Activated CD4-positive, alpha-beta memory T cell treated with anti-CD3 and anti-CD28 coated beads for 36 hours (primary cell): ENCODE results near the gene AP1S3. TPM values are rescaled to one million over a fixed set of nuclear protein-coding genes. Genes with fewer than 3 reads are reported as not detected.

Experiments used
- CTCF ChIA-PET: fragments of 350-600 bp; sonication (Branson Sonifier 250); formaldehyde crosslinking; loops from one replicate; lab custom pipeline; 2021; ENCODE audit warnings: antibody characterized with exemption, inconsistent platforms; lab: Charles Lee
- POLR2A ChIA-PET: fragments of 350-600 bp; sonication (Branson Sonifier 250); formaldehyde crosslinking; loops from one replicate; lab custom pipeline; 2021; ENCODE audit warnings: antibody characterized with exemption; lab: Charles Lee
- DNase-seq: peaks from one replicate; pipeline ENCODE4 v3.0.0-alpha.2; 2020
- H3K27ac Mint-ChIP-seq: one replicate; pipeline ENCODE4 v1.8.0; 2021; ENCODE audit warnings: mixed read lengths
- H3K27me3 Mint-ChIP-seq: one replicate; pipeline ENCODE4 v1.8.0; 2021; ENCODE audit warnings: mixed read lengths
- H3K36me3 Mint-ChIP-seq: one replicate; pipeline ENCODE4 v1.8.0; 2021; ENCODE audit warnings: mixed read lengths
- H3K4me1 Mint-ChIP-seq: one replicate; pipeline ENCODE4 v1.8.0; 2021; ENCODE audit warnings: low read depth, mixed read lengths
- H3K4me3 Mint-ChIP-seq: one replicate; pipeline ENCODE4 v1.8.0; 2021; ENCODE audit warnings: mild to moderate bottlenecking, mixed read lengths
- H3K9me3 Mint-ChIP-seq: one replicate; pipeline ENCODE4 v1.8.0; 2021; ENCODE audit warnings: mixed read lengths
- intact Hi-C: fragments of 100-400 bp; cut with micrococcal nuclease; formaldehyde crosslinking; loops from one replicate; pipeline ENCODE4 v1.15.1; 2023
- total RNA-seq, 2 experiments: library from RNA; stranded (reverse); gene quantifications; one replicate each; pipeline ENCODE4 v1.2.3, GENCODE V29; 2021

The AP1S3 gene
- total RNA-seq, 2 experiments from 2014 or later = 10.1 to 12.1 TPM

- Mint-ChIP-seq H3K27ac (no peak overlapping the region), H3K9me3 (no peaks in the 10 kb centered on the region), H3K4me1 (peaks cover 18% of the 10 kb centered on the region), H3K27me3 (no peaks in the 10 kb centered on the region), H3K36me3 (peaks cover 5% of the 10 kb centered on the region), H3K4me3 (no peak overlapping the region)
- intact Hi-C loops = no loop called here
- ChIA-PET POLR2A (no interaction called here), CTCF (no interaction called here)
- DNase-seq = no peak
These were observed 28.6 kb upstream of the AP1S3 start for GRCh38 chr2:223865907-223866508.

GRCh38 chr2:223865124-223865523 is 27.7 kb upstream of the AP1S3 start:
- no peak overlapping the region for H3K4me3 Mint-ChIP-seq
- H3K9me3 Mint-ChIP-seq = no peaks in the 10 kb centered on the region

GRCh38 chr2:223863491-223863890 is 26.1 kb upstream of the AP1S3 start:
- no peaks in the 10 kb centered on the region for H3K27me3 Mint-ChIP-seq
- no peak for DNase-seq
- CTCF ChIA-PET = no interaction called here
- intact Hi-C loops = no loop called here
- POLR2A ChIA-PET = no interaction called here
- H3K4me3 Mint-ChIP-seq = no peak overlapping the region
- no peak overlapping the region for H3K27ac Mint-ChIP-seq
- no peaks in the 10 kb centered on the region for H3K36me3 Mint-ChIP-seq
- peaks cover 18% of the 10 kb centered on the region for H3K4me1 Mint-ChIP-seq
- no peaks in the 10 kb centered on the region for H3K9me3 Mint-ChIP-seq

More at GRCh38 chr2:223865124-223865523, 27.7 kb upstream of the AP1S3 start:
- H3K27me3 Mint-ChIP-seq = no peaks in the 10 kb centered on the region
- peaks cover 18% of the 10 kb centered on the region for H3K4me1 Mint-ChIP-seq
- ChIA-PET POLR2A (no interaction called here), CTCF (no interaction called here)
- DNase-seq = no peak
- intact Hi-C loops = no loop called here
- H3K27ac Mint-ChIP-seq = no peak overlapping the region
- H3K36me3 Mint-ChIP-seq = peaks cover 5% of the 10 kb centered on the region

- Mint-ChIP-seq H3K27me3 (no peaks in the 10 kb centered on the region), H3K9me3 (no peaks in the 10 kb centered on the region), H3K27ac (no peak overlapping the region), H3K36me3 (peaks cover under 1% of the 10 kb centered on the region), H3K4me1 (peaks cover 11% of the 10 kb centered on the region), H3K4me3 (no peak overlapping the region)
- ChIA-PET POLR2A (interaction anchor here (0.6 kb wide), 1 partner anchor 332 kb away, joined by 3 read pairs; no protein-coding TSS in a partner anchor), CTCF (interaction anchor here (0.7 kb wide), 1 partner anchor 206 kb away, joined by 3 read pairs; no protein-coding TSS in a partner anchor)
- DNase-seq = no peak
- intact Hi-C loops = no loop called here
These were observed 23.7 kb upstream of the AP1S3 start for GRCh38 chr2:223860809-223861738.

- POLR2A ChIA-PET = no interaction called here
- Mint-ChIP-seq H3K36me3 (peaks cover 3% of the 10 kb centered on the region), H3K4me3 (no peak overlapping the region), H3K27ac (no peak overlapping the region), H3K27me3 (no peaks in the 10 kb centered on the region), H3K4me1 (no peaks in the 10 kb centered on the region), H3K9me3 (no peaks in the 10 kb centered on the region)
- DNase-seq = no peak
- intact Hi-C loops = no loop called here
- CTCF ChIA-PET = no interaction called here
These were observed 21.7 kb upstream of the AP1S3 start for GRCh38 chr2:223859070-223859469.

GRCh38 chr2:223856584-223856983 is 19.2 kb upstream of the AP1S3 start:
- peaks cover 9% of the 10 kb centered on the region for H3K36me3 Mint-ChIP-seq
- DNase-seq = no peak
- intact Hi-C loops = no loop called here
- POLR2A ChIA-PET = no interaction called here
- no peak overlapping the region for H3K27ac Mint-ChIP-seq
- H3K27me3 Mint-ChIP-seq = no peaks in the 10 kb centered on the region
- no peak overlapping the region for H3K4me3 Mint-ChIP-seq
- no peaks in the 10 kb centered on the region for H3K9me3 Mint-ChIP-seq
- CTCF ChIA-PET = no interaction called here
- H3K4me1 Mint-ChIP-seq = peaks cover under 1% of the 10 kb centered on the region

GRCh38 chr2:223856021-223856420 is 18.6 kb upstream of the AP1S3 start:
- Mint-ChIP-seq H3K9me3 (no peaks in the 10 kb centered on the region), H3K4me3 (no peak overlapping the region), H3K36me3 (peaks cover 15% of the 10 kb centered on the region), H3K4me1 (peaks cover 4% of the 10 kb centered on the region), H3K27me3 (no peaks in the 10 kb centered on the region), H3K27ac (no peak overlapping the region)
- DNase-seq = no peak
- CTCF ChIA-PET = no interaction called here
- POLR2A ChIA-PET = no interaction called here
- intact Hi-C loops = no loop called here

- H3K4me1 Mint-ChIP-seq = peaks cover 4% of the 10 kb centered on the region
- H3K9me3 Mint-ChIP-seq = no peaks in the 10 kb centered on the region
- H3K4me3 Mint-ChIP-seq = no peak overlapping the region
- intact Hi-C loops = no loop called here
- no peaks in the 10 kb centered on the region for H3K27me3 Mint-ChIP-seq
- POLR2A ChIA-PET = no interaction called here
- CTCF ChIA-PET = no interaction called here
- no peak overlapping the region for H3K27ac Mint-ChIP-seq
- DNase-seq = no peak
- peaks cover 19% of the 10 kb centered on the region for H3K36me3 Mint-ChIP-seq
These were observed 18.0 kb upstream of the AP1S3 start for GRCh38 chr2:223855426-223855825.

- POLR2A ChIA-PET = no interaction called here
- DNase-seq = no peak
- CTCF ChIA-PET = no interaction called here
- no peak overlapping the region for H3K27ac Mint-ChIP-seq
- H3K4me3 Mint-ChIP-seq = no peak overlapping the region
- H3K36me3 Mint-ChIP-seq = peaks cover 23% of the 10 kb centered on the region
- no peaks in the 10 kb centered on the region for H3K9me3 Mint-ChIP-seq
- H3K27me3 Mint-ChIP-seq = no peaks in the 10 kb centered on the region
- peaks cover 4% of the 10 kb centered on the region for H3K4me1 Mint-ChIP-seq
- intact Hi-C loops = no loop called here
These were observed 17.4 kb upstream of the AP1S3 start for GRCh38 chr2:223854741-223855140.

GRCh38 chr2:223853425-223853837 is 16.0 kb upstream of the AP1S3 start:
- Mint-ChIP-seq H3K4me3 (no peak overlapping the region), H3K36me3 (peaks cover 34% of the 10 kb centered on the region), H3K27me3 (no peaks in the 10 kb centered on the region), H3K27ac (no peak overlapping the region), H3K9me3 (peaks cover 6% of the 10 kb centered on the region), H3K4me1 (peaks cover 4% of the 10 kb centered on the region)
- ChIA-PET POLR2A (no interaction called here), CTCF (no interaction called here)
- intact Hi-C loops = no loop called here
- no peak for DNase-seq

- Mint-ChIP-seq H3K9me3 (peaks cover 6% of the 10 kb centered on the region), H3K4me1 (peaks cover 11% of the 10 kb centered on the region), H3K36me3 (peaks cover 34% of the 10 kb centered on the region), H3K27me3 (no peaks in the 10 kb centered on the region), H3K27ac (no peak overlapping the region), H3K4me3 (no peak overlapping the region)
- DNase-seq = no peak
- POLR2A ChIA-PET = no interaction called here
- CTCF ChIA-PET = no interaction called here
- intact Hi-C loops = no loop called here
These were observed 15.0 kb upstream of the AP1S3 start for GRCh38 chr2:223852281-223852795.

GRCh38 chr2:223847410-223847809 is 10.0 kb upstream of the AP1S3 start:
- peaks cover 6% of the 10 kb centered on the region for H3K9me3 Mint-ChIP-seq
- no peaks in the 10 kb centered on the region for H3K27me3 Mint-ChIP-seq
- H3K4me3 Mint-ChIP-seq = no peak overlapping the region
- H3K36me3 Mint-ChIP-seq = peaks cover 30% of the 10 kb centered on the region
- intact Hi-C loops = no loop called here
- CTCF ChIA-PET = no interaction called here
- POLR2A ChIA-PET = no interaction called here
- H3K4me1 Mint-ChIP-seq = peaks cover 15% of the 10 kb centered on the region
- DNase-seq = no peak
- H3K27ac Mint-ChIP-seq = no peak overlapping the region
